Smooth muscle cell (in vitro differentiated cells): ENCODE results near the gene LEMD1. TPM values are rescaled to one million over a fixed set of nuclear protein-coding genes. Genes with fewer than 3 reads are reported as not detected.
A peak's percentile ranks its signal among the peaks of the same experiment; 100 is the strongest.

Experiments used
- DNase-seq: peaks from one replicate; lab custom pipeline; 2025; ENCODE audit not compliant: unreplicated experiment; lab: John Stamatoyannopoulos, UW
- H2AFZ ChIP-seq: fragments of 200-600 bp; sonication (generic); 2 replicates; pipeline ENCODE4 v1.6.0; 2016; ENCODE audit warnings: antibody characterized with exemption, low read depth, mild to moderate bottlenecking
- H3F3A ChIP-seq: fragments of 200-600 bp; sonication (generic); 2 replicates; pipeline ENCODE4 v1.6.0; 2017; ENCODE audit warnings: antibody characterized with exemption, low read depth
- H3K27ac ChIP-seq: fragments of 200-600 bp; sonication (generic); 2 replicates; pipeline ENCODE4 v1.5.1; 2016; ENCODE audit warnings: low read depth, mild to moderate bottlenecking
- H3K27me3 ChIP-seq: fragments of 200-600 bp; sonication (generic); 2 replicates; pipeline ENCODE4 v1.6.1; 2016; ENCODE audit warnings: low read depth, mild to moderate bottlenecking
- H3K36me3 ChIP-seq: fragments of 200-600 bp; sonication (generic); 2 replicates; pipeline ENCODE4 v1.5.1; 2016; ENCODE audit warnings: low read depth
- H3K4me1 ChIP-seq: fragments of 200-600 bp; sonication (generic); 2 replicates; pipeline ENCODE4 v1.5.1; 2016; ENCODE audit warnings: low read depth
- H3K4me2 ChIP-seq: fragments of 200-600 bp; sonication (generic); 2 replicates; pipeline ENCODE4 v1.6.0; 2016; ENCODE audit warnings: mild to moderate bottlenecking
- H3K4me3 ChIP-seq: fragments of 200-600 bp; sonication (generic); 2 replicates; pipeline ENCODE4 v1.5.1; 2016; ENCODE audit warnings: mild to moderate bottlenecking
- H3K79me2 ChIP-seq: fragments of 200-600 bp; sonication (generic); 2 replicates; pipeline ENCODE4 v1.6.0; 2016; ENCODE audit warnings: low read depth, mild to moderate bottlenecking
- H3K9ac ChIP-seq: fragments of 200-600 bp; sonication (generic); 2 replicates; pipeline ENCODE4 v1.6.0; 2016; ENCODE audit warnings: low read depth
- H3K9me3 ChIP-seq: fragments of 200-600 bp; sonication (generic); replicated peaks from 2 replicates; pipeline ENCODE4 v1.5.1; 2016; ENCODE audit warnings: low read depth
- H4K20me1 ChIP-seq: fragments of 200-600 bp; sonication (generic); 2 replicates; pipeline ENCODE4 v1.6.0; 2016; ENCODE audit warnings: low read depth
- CTCF ChIP-seq: fragments of 200-600 bp; sonication (generic); IDR thresholded peaks from 2 replicates; pipeline ENCODE4 v1.5.1; 2017; ENCODE audit warnings: borderline replicate concordance, mild to moderate bottlenecking, antibody characterized with exemption; ENCODE audit not compliant: insufficient read depth, poor library complexity, severe bottlenecking
- WGBS: methylation state at CpG from one replicate; pipeline ENCODE4 v1.1.7; 2016; ENCODE audit warnings: low lambda C conversion rate; 5-methylcytosine and 5-hydroxymethylcytosine counted together
- microRNA counts: library from miRNA; unstranded; fragments of <30 nt; microRNA quantifications from one replicate; lab custom pipeline; 2016
- microRNA-seq: library from miRNA; unstranded; fragments of <30 nt; microRNA quantifications from one replicate; pipeline ENCODE4, GENCODE V29; 2016; ENCODE audit warnings: borderline number of aligned reads
- polyA plus RNA-seq: library from polyadenylated mRNA; unstranded; fragments of >200 nt; fragmentation: Nextera tagmentation; extraction: Ambion mirVana; gene quantifications from 2 replicates; pipeline ENCODE4 v1.2.1, GENCODE V29; 2016
- small RNA-seq: library from RNA; depleted of rRNA; stranded (forward); fragments of <200 nt; gene quantifications from one replicate; pipeline ENCODE3, GENCODE V24; 2014
- total RNA-seq: library from RNA; depleted of rRNA; stranded (reverse); fragments of >200 nt; gene quantifications from 2 replicates; pipeline ENCODE4 v1.2.3, GENCODE V29; 2014

The LEMD1 gene
- total and polyA plus RNA-seq, 2 experiments from 2014 or later, result 5.8 to 8.0 TPM

DNA sequence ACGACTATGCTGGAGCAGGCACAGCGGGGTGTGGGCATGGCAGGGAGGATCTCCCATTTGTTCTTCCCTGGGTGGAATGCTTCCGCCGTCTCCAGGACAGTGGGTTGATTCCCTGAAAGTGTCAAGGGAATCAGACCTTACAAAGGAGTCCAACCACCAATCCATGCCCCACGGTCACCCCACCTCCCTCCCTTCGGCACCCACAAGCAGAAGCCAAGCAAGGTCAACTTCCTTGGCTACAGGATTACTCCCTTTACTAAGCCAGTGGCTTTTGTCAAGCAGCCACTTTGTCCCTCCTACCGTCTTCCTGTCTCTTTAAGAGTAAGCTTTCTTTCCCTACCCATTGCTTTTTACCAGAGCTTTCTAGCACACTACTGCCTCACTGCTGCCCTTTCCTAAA, 84.4 kb downstream of the LEMD1 start:
- WGBS, result 76% methylated on average over 7 of the region's 7 CpGs
- peaks cover 4% of the 10 kb centered on the region for H3K27me3 ChIP-seq
- no peak overlapping the region for H3K4me3 ChIP-seq
- H2AFZ ChIP-seq, result no peak overlapping the region
- DNase-seq, result no peak
- H3K9me3 ChIP-seq, result no peaks in the 10 kb centered on the region
- no peak overlapping the region for H3K27ac ChIP-seq
- H3K36me3 ChIP-seq, result no peaks in the 10 kb centered on the region
- no peak overlapping the region for H3K4me2 ChIP-seq
- H3F3A ChIP-seq, result no peaks in the 10 kb centered on the region
- H3K9ac ChIP-seq, result no peak overlapping the region
- H3K4me1 ChIP-seq, result no peaks in the 10 kb centered on the region
- TF ChIP-seq CTCF, result no peak
- H3K79me2 ChIP-seq, result no peaks in the 10 kb centered on the region
- no peaks in the 10 kb centered on the region for H4K20me1 ChIP-seq

- H3K4me2 ChIP-seq, result no peak overlapping the region
- H3F3A ChIP-seq, result no peaks in the 10 kb centered on the region
- H3K27ac ChIP-seq, result no peak overlapping the region
- no peak overlapping the region for H2AFZ ChIP-seq
- no peak overlapping the region for H3K4me3 ChIP-seq
- H3K4me1 ChIP-seq, result no peaks in the 10 kb centered on the region
- no peaks in the 10 kb centered on the region for H3K79me2 ChIP-seq
- peak; percentile 91 for TF ChIP-seq CTCF
- H3K27me3 ChIP-seq, result peaks cover 4% of the 10 kb centered on the region
- DNase-seq, result no peak
- no peaks in the 10 kb centered on the region for H3K36me3 ChIP-seq
- no peaks in the 10 kb centered on the region for H4K20me1 ChIP-seq
- WGBS, result 9% methylated on average over 4 of the region's 4 CpGs
- H3K9ac ChIP-seq, result no peak overlapping the region
- no peaks in the 10 kb centered on the region for H3K9me3 ChIP-seq
Measured at GRCh38 chr1:205335692-205336091, 86.2 kb downstream of the LEMD1 start.

DNA sequence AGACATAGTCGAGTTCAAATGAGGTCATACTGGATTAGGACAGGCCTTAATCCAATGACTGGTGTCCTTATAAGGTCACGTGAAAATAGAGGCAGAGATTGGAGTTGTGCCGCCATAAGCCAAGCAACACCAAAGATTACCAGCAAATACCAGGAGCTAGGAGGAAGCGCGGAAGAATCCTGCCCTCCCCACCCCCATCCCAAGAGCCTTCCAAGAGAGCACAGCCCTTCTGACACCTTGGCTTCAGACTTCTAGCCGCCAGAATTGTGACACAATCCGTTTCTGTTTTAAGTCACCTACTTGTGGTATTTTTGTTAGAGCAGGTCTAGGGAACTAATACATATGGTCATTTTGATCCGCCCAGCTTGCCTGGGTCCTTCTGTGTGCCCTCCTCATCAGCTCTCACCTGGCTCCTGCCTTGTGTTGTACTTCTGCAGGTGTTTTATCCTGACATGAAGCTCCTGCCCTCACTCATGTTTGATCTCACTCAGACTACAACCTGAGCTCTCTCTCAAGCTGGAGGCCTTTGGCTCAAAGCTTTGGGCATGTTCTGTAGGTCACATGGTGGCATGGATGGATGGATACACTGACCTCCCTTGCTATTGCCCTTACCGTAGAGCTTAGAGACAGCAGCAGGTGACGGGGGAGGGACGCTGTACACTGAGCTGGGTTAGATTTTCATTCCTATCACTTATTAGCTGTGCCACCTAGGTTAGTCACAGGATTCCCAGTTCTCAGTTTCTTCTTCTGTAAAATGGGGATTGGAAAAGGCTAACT, 89.7 kb downstream of the LEMD1 start:
- H3K4me3 ChIP-seq, result no peak overlapping the region
- 89% methylated on average over 11 of the region's 11 CpGs for WGBS
- no peaks in the 10 kb centered on the region for H3F3A ChIP-seq
- H3K79me2 ChIP-seq, result no peaks in the 10 kb centered on the region
- H3K36me3 ChIP-seq, result no peaks in the 10 kb centered on the region
- H3K4me2 ChIP-seq, result no peak overlapping the region
- no peak for DNase-seq
- no peak for TF ChIP-seq CTCF
- peaks cover 4% of the 10 kb centered on the region for H3K27me3 ChIP-seq
- no peak overlapping the region for H3K9ac ChIP-seq
- no peaks in the 10 kb centered on the region for H3K4me1 ChIP-seq
- H4K20me1 ChIP-seq, result no peaks in the 10 kb centered on the region
- H2AFZ ChIP-seq, result no peak overlapping the region
- H3K27ac ChIP-seq, result no peak overlapping the region
- H3K9me3 ChIP-seq, result no peaks in the 10 kb centered on the region

MicroRNA genes within 50 kb of the gene (microRNA counts, 767-probe panel; counts per million panel counts)
- 8,133 counts per million, percentile 56 among the panel's probes with 10 or more counts for microRNA hsa-miR-135b-5p (lab: Ali Mortazavi, UCI)

Small RNA genes lying within 50 kb of the gene (microRNA-seq; reads per million reads assigned to microRNA genes)
- gene MIR135B, result 1,083 reads per million, percentile 81 among the genes with 10 or more reads in this experiment

Small RNA genes lying within 50 kb of the gene (small RNA-seq; reads per million reads assigned to genes)
- gene MIR135B (2.7 reads per million, percentile 50 among the genes with 10 or more reads in this experiment), gene SNRPGP10 (0.53 reads per million, percentile 18 among the genes with 10 or more reads in this experiment)

Other genes with a start within 250 kb of the LEMD1 start
- 8.7 and 12.1 TPM in 2 replicates for gene DSTYK, start 210.4 kb downstream of the LEMD1 start, total RNA-seq
- gene DSTYK, start 210.4 kb downstream of the LEMD1 start, polyA plus RNA-seq, result 6.9 TPM in 2 replicates
- 2.1 and 3.3 TPM in 2 replicates for gene TMCC2, start 194.1 kb downstream of the LEMD1 start, total RNA-seq
- gene TMCC2, start 194.1 kb downstream of the LEMD1 start, polyA plus RNA-seq, result 2.4 and 5.6 TPM in 2 replicates
- 6.6 and 11.3 TPM in 2 replicates for gene NUAK2, start 100.3 kb downstream of the LEMD1 start, total RNA-seq
- 15.8 and 16.8 TPM in 2 replicates for gene NUAK2, start 100.3 kb downstream of the LEMD1 start, polyA plus RNA-seq
- gene KLHDC8A, start 65.1 kb downstream of the LEMD1 start, total RNA-seq, result 0.54 TPM in 1 of 2 replicates, not detected in the other
- gene KLHDC8A, start 65.1 kb downstream of the LEMD1 start, polyA plus RNA-seq, result 0.33 and 0.84 TPM in 2 replicates
- gene BLACAT1, start 34.0 kb upstream of the LEMD1 start, total RNA-seq, result 1.3 and 3.9 TPM in 2 replicates
- 0.72 and 2.8 TPM in 2 replicates for gene BLACAT1, start 34.0 kb upstream of the LEMD1 start, polyA plus RNA-seq
- gene CDK18, start 82.6 kb upstream of the LEMD1 start, total RNA-seq, result 3.5 and 6.1 TPM in 2 replicates
- 6.1 and 10.0 TPM in 2 replicates for gene CDK18, start 82.6 kb upstream of the LEMD1 start, polyA plus RNA-seq
- gene ELK4, start 210.0 kb upstream of the LEMD1 start, total RNA-seq, result 15.5 and 16.6 TPM in 2 replicates
- 3.6 and 3.7 TPM in 2 replicates for gene ELK4, start 210.0 kb upstream of the LEMD1 start, polyA plus RNA-seq